Memory B cell (primary cell): ENCODE measurements around the gene ZNF17.

Experiments
- ATAC-seq: fragments of 150-1000 bp; cut with Tn5 transposase; 2 replicates; pipeline ENCODE4 v1.10.0; 2021; ENCODE audit warnings: low read depth, mild to moderate bottlenecking, moderate library complexity
- DNase-seq, 2 donors: peaks; one replicate each; pipeline ENCODE4 v3.0.0; 2022; ENCODE audit warnings: low spot score in 2 of 2
- H3K27ac Mint-ChIP-seq: one replicate; pipeline ENCODE4 v1.8.0; 2022; ENCODE audit warnings: mild to moderate bottlenecking, moderate library complexity, mixed read lengths
- H3K27me3 Mint-ChIP-seq: one replicate; pipeline ENCODE4 v1.8.0; 2022; ENCODE audit warnings: mixed read lengths
- H3K36me3 Mint-ChIP-seq: one replicate; pipeline ENCODE4 v1.8.0; 2022; ENCODE audit warnings: mild to moderate bottlenecking, mixed read lengths
- H3K4me1 Mint-ChIP-seq: one replicate; pipeline ENCODE4 v1.8.0; 2022; ENCODE audit warnings: mixed read lengths
- H3K4me3 Mint-ChIP-seq: one replicate; pipeline ENCODE4 v1.8.0; 2022; ENCODE audit warnings: mild to moderate bottlenecking, moderate library complexity, mixed read lengths
- H3K9me3 Mint-ChIP-seq: one replicate; pipeline ENCODE4 v1.8.0; 2022; ENCODE audit warnings: mixed read lengths

ZNF17 gene

GRCh38 chr19:57389730-57390598, 21.0 kb upstream of the ZNF17 start, which contains the start of gene ZNF548:
Gene ZNF548, plus strand, starts transcription at chr19:57389854. Its CDS starts 246 bp downstream, at chr19:57390100.
- peak; percentile 94 to 95 for DNase-seq
- peaks cover 27% of the 10 kb centered on the region for H3K36me3 Mint-ChIP-seq
- H3K27ac Mint-ChIP-seq = peak within 1 kb of the TSS; percentile 94
- peaks cover 21% of the 10 kb centered on the region for H3K4me1 Mint-ChIP-seq
- no peaks in the 10 kb centered on the region for H3K27me3 Mint-ChIP-seq
- H3K4me3 Mint-ChIP-seq = peak within 1 kb of the TSS; percentile 89
- ATAC-seq = peak; percentile 91
- peaks cover 7% of the 10 kb centered on the region for H3K9me3 Mint-ChIP-seq

- no peak overlapping the region for H3K4me3 Mint-ChIP-seq
- no peak overlapping the region for H3K27ac Mint-ChIP-seq
- peaks cover 30% of the 10 kb centered on the region for H3K9me3 Mint-ChIP-seq
- DNase-seq (no peak), ATAC-seq (no peak)
- H3K27me3 Mint-ChIP-seq = no peaks in the 10 kb centered on the region
- H3K4me1 Mint-ChIP-seq = peaks cover 17% of the 10 kb centered on the region
- H3K36me3 Mint-ChIP-seq = peaks cover 74% of the 10 kb centered on the region
Observed at GRCh38 chr19:57395710-57396109, 15.3 kb upstream of the ZNF17 start.

DNA sequence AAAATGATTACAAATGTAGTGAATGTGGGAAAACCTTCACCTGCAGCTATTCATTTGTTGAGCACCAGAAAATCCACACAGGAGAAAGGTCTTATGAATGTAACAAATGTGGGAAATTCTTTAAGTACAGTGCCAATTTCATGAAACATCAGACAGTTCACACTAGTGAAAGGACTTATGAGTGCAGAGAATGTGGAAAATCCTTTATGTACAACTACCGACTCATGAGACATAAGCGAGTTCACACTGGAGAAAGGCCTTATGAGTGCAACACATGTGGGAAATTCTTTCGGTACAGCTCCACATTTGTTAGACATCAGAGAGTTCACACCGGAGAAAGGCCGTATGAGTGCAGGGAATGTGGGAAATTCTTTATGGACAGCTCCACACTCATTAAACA, 12.1 kb upstream of the ZNF17 start:
- DNase-seq (no peak), ATAC-seq (no peak)
- no peaks in the 10 kb centered on the region for H3K27me3 Mint-ChIP-seq
- H3K36me3 Mint-ChIP-seq = peaks cover 66% of the 10 kb centered on the region
- H3K4me1 Mint-ChIP-seq = peaks cover 13% of the 10 kb centered on the region
- no peak overlapping the region for H3K4me3 Mint-ChIP-seq
- no peak overlapping the region for H3K27ac Mint-ChIP-seq
- peaks cover 31% of the 10 kb centered on the region for H3K9me3 Mint-ChIP-seq

DNA sequence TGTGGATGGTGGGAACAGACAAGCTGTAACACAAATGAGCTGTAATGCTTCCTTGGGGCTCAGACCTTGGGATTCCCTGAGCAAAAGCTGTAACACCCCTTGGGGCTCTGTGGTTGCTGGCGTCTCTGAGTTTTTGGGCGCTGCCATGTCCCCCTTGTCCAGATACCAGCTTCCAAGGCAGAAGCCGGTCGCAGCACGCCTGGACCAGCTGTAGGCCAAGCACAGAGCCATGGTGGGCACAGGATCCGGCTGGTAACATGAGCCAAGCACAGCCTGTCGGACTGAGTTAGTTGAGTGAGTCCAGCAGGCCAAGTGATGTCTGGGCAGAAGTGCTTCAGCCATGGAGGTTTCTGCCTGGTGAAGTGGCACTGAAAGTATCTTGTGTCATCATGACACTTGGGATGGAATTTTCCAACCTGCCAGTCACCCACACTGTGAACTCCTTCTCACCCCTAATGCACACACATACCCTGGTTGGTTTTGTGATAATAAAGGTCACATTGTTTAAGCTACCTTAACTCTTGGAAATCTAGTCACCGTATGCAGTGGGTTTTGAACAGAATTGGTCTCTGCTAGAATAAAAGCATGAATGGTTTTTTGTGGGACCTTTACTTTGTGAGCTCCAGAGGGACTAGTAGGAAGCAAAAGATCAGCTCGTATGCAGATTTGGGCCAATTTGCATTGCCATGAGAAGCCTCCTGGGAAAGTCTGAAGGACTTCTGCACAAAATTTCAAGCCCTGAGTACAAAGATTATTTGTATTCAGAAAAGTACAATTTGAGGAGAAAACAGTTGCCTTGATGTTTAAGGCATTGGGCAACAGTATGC, 7.0 kb upstream of the ZNF17 start:
- peaks cover 6% of the 10 kb centered on the region for H3K9me3 Mint-ChIP-seq
- peaks cover 17% of the 10 kb centered on the region for H3K36me3 Mint-ChIP-seq
- H3K27me3 Mint-ChIP-seq = no peaks in the 10 kb centered on the region
- H3K4me3 Mint-ChIP-seq = no peak overlapping the region
- DNase-seq (no peak), ATAC-seq (no peak)
- peaks cover 5% of the 10 kb centered on the region for H3K4me1 Mint-ChIP-seq
- H3K27ac Mint-ChIP-seq = no peak overlapping the region

DNA sequence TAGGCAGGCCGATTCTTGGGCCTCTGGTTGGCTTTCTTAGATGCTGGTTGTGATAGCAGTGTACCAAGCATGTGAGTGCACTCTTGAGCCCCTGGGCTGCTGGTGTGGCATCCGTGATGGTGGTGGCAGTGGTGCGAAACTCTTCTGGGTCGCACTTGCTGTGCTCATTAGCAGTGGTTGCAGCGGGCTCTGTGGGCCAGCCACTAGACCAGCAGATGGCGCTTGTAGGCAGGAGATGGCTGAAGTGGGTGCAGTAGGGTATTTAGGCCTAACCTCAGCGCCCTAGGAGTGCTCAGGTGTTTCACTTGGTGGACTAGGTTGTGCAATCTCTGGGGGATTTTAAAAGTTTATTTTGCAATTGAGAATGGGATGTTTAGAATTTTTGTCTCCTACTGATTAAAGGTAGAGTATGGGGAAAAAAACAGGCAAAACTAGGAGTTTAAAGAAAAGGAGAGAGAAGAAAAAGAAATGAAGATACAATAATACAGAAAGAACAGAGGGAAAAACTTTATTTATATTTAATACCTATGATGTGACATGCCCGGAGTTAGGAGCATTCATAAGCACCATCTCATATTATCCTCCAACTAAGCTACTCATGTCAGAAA, 4.3 kb upstream of the ZNF17 start:
- Mint-ChIP-seq H3K36me3 (peaks cover 2% of the 10 kb centered on the region), H3K4me3 (no peak overlapping the region)

DNA sequence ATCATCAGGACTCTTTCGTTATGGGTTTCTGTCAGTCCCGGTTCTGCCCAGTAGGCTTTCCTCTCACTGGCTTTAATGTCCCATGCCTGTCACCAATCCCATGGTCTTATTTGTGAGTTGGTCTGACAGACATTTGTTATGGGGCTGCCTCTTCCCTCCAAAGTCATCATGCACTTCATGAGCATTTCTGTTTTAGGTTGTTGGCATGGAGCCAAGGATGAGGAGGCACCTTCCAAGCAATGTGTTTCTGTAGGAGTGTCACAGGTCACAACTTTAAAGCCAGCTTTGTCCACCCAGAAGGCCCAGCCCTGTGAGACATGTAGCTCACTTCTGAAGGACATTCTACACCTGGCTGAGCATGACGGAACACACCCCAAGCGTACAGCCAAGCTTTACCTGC, 8.5 kb downstream of the ZNF17 start:
- DNase-seq (no peak), ATAC-seq (no peak)
- H3K27me3 Mint-ChIP-seq = no peaks in the 10 kb centered on the region
- H3K9me3 Mint-ChIP-seq = peaks cover 18% of the 10 kb centered on the region
- H3K27ac Mint-ChIP-seq = no peak overlapping the region
- peaks cover 13% of the 10 kb centered on the region for H3K4me1 Mint-ChIP-seq
- H3K36me3 Mint-ChIP-seq = peaks cover 66% of the 10 kb centered on the region
- H3K4me3 Mint-ChIP-seq = no peak overlapping the region

More for the DNA sequence above, 4.3 kb upstream of the ZNF17 start:
- no peak overlapping the region for H3K27ac Mint-ChIP-seq
- H3K9me3 Mint-ChIP-seq = peaks cover 2% of the 10 kb centered on the region
- ATAC-seq = peak; percentile 52
- DNase-seq = peak; percentile 62 to 66
- H3K4me1 Mint-ChIP-seq = peaks cover 13% of the 10 kb centered on the region
- no peaks in the 10 kb centered on the region for H3K27me3 Mint-ChIP-seq

- ATAC-seq (no peak), DNase-seq (no peak)
- Mint-ChIP-seq H3K9me3 (peaks cover 12% of the 10 kb centered on the region), H3K36me3 (peaks cover 55% of the 10 kb centered on the region), H3K4me3 (no peak overlapping the region), H3K4me1 (peaks cover 4% of the 10 kb centered on the region), H3K27me3 (no peaks in the 10 kb centered on the region), H3K27ac (no peak overlapping the region)
Observed at GRCh38 chr19:57421037-57421436, 10.1 kb downstream of the ZNF17 start.

GRCh38 chr19:57434386-57435061, 23.6 kb downstream of the ZNF17 start:
- no peak for DNase-seq
- Mint-ChIP-seq H3K9me3 (peaks cover 1% of the 10 kb centered on the region), H3K4me3 (peak overlapping the region; percentile 95), H3K4me1 (peaks cover 20% of the 10 kb centered on the region), H3K27ac (peak overlapping the region; percentile 80), H3K36me3 (peaks cover 10% of the 10 kb centered on the region), H3K27me3 (no peaks in the 10 kb centered on the region)
- ATAC-seq = no peak

DNA sequence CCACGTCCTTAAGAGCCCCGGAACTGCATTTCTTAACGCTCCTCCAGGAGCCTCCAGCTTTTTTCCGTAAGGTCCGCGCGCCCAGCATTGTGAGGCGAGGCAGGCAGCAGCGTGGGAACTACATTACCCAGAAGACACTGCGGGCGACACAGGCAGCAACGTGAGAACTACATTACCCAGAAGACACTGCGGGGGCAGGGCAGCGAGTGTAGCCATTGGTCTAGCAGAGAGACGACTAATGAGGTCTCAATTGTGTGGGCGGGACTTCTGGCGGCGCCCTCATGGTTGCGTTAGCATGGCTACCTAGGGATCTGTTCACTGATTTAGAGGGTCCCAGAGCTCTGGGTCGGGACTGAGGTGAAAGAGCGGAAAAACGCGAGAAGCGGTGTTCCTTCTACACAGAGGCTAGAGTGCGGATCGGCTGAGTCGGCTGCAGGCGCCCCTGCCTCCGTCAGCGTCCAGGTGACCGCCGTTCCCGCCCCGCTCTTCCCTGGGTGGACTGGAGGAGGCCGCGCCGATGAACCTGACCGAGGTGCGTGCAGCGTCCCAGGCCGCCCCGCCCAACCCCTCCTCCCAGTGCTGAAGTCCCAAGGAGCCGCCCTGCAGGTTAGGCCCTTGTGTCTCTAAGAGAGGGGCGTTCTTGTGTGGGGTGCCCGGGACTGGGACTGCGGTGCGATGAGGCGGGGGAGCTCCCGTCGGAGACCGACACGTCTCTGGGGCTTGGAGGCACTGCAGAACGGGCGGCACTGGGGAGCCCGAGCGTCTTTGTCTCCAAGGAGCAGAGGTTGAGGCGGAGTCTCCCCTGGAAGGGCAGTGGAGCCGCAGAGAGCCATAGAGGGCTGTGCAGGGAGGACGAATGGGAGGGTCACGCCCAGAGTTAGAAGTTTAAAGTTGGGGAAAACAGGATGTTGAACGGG, 24.4 kb downstream of the ZNF17 start, which contains the start of gene ZNF749:
TSS of gene ZNF749 (plus strand) at position 264 of the 917 bp plus-strand sequence. CDS start at position 518, 254 bp downstream.
- Mint-ChIP-seq H3K36me3 (peaks cover 17% of the 10 kb centered on the region), H3K4me3 (peak within 1 kb of the TSS; percentile 95), H3K27me3 (no peaks in the 10 kb centered on the region), H3K27ac (peak within 1 kb of the TSS; percentile 80), H3K4me1 (peaks cover 25% of the 10 kb centered on the region), H3K9me3 (peaks cover 4% of the 10 kb centered on the region)
- peak; percentile 100 for ATAC-seq
- DNase-seq = peak; percentile 88 to 96

- H3K9me3 Mint-ChIP-seq = peaks cover 4% of the 10 kb centered on the region
- ATAC-seq (no peak), DNase-seq (no peak)
- peaks cover 32% of the 10 kb centered on the region for H3K4me1 Mint-ChIP-seq
- peak overlapping the region; percentile 95 for H3K4me3 Mint-ChIP-seq
- peaks cover 20% of the 10 kb centered on the region for H3K36me3 Mint-ChIP-seq
- no peaks in the 10 kb centered on the region for H3K27me3 Mint-ChIP-seq
- no peak overlapping the region for H3K27ac Mint-ChIP-seq
Observed at GRCh38 chr19:57436417-57436816, 25.5 kb downstream of the ZNF17 start.

GRCh38 chr19:57437931-57438330, 27.0 kb downstream of the ZNF17 start:
- no peak overlapping the region for H3K4me3 Mint-ChIP-seq
- H3K4me1 Mint-ChIP-seq = peaks cover 37% of the 10 kb centered on the region
- H3K27ac Mint-ChIP-seq = no peak overlapping the region
- H3K36me3 Mint-ChIP-seq = peaks cover 26% of the 10 kb centered on the region
- ATAC-seq (no peak), DNase-seq (no peak)
- H3K27me3 Mint-ChIP-seq = no peaks in the 10 kb centered on the region
- H3K9me3 Mint-ChIP-seq = peaks cover 7% of the 10 kb centered on the region

DNA sequence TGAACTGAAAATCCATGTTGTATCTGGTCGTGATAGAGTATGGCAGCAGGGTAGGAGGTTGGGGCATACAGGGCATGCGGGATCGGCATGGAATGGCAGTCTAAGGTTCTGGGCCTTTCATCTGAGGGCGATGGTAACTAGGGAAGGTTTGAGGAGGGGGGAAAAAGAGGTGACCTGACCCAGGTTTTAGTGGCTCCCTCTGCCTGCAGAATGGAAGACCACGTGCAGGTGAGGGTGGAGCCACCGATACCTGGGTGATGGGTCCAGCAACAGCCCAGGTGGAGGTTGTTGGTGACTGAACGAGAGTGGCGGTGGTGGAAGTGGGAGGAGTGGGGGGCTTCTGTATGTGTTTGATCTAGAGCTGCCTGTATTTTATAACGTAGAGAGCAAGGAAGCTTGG, 28.0 kb downstream of the ZNF17 start:
- H3K27me3 Mint-ChIP-seq = no peaks in the 10 kb centered on the region
- no peak overlapping the region for H3K27ac Mint-ChIP-seq
- DNase-seq (no peak), ATAC-seq (no peak)
- peaks cover 42% of the 10 kb centered on the region for H3K4me1 Mint-ChIP-seq
- H3K36me3 Mint-ChIP-seq = peaks cover 35% of the 10 kb centered on the region
- peaks cover 9% of the 10 kb centered on the region for H3K9me3 Mint-ChIP-seq
- no peak overlapping the region for H3K4me3 Mint-ChIP-seq
